Mesothelial cell of epicardium (in vitro differentiated cells): ENCODE measurements around the gene SYPL2. TPM values are rescaled to one million over a fixed set of nuclear protein-coding genes. Genes with fewer than 3 reads are reported as not detected.

Experiments
- DNase-seq, 2 experiments: peaks; one replicate each; pipeline ENCODE4 v3.0.0; 2021; ENCODE audit warnings: low spot score in 2 of 2; ENCODE audit not compliant: unreplicated experiment in 2 of 2
- H3K27ac Mint-ChIP-seq: 2 replicates; pipeline ENCODE4 v1.8.0; 2021; ENCODE audit warnings: mixed read lengths
- H3K27me3 Mint-ChIP-seq: 2 replicates; pipeline ENCODE4 v1.8.0; 2021; ENCODE audit warnings: low read depth, mixed read lengths
- H3K36me3 Mint-ChIP-seq: 2 replicates; pipeline ENCODE4 v1.8.0; 2021; ENCODE audit warnings: mixed read lengths
- H3K4me1 Mint-ChIP-seq: 2 replicates; pipeline ENCODE4 v1.8.0; 2021; ENCODE audit warnings: mixed read lengths
- H3K4me3 Mint-ChIP-seq: 2 replicates; pipeline ENCODE4 v1.8.0; 2021; ENCODE audit warnings: mild to moderate bottlenecking, moderate library complexity, mixed read lengths
- H3K9me3 Mint-ChIP-seq: 2 replicates; pipeline ENCODE4 v1.8.0; 2021; ENCODE audit warnings: mixed read lengths
- total RNA-seq: library from RNA; stranded (reverse); gene quantifications from 3 replicates; pipeline ENCODE4 v1.2.1, GENCODE V29; 2021
- TF ChIP-seq, protein P1 (sequence below): fragments of 200-600 bp; sonication (generic); IDR thresholded peaks from one replicate; pipeline ENCODE4 v1.5.0; 2021; ENCODE audit warnings: antibody characterized with exemption; ENCODE audit not compliant: unreplicated experiment

The SYPL2 gene
- total RNA-seq, 1 donor from 2014 or later: 0.11 TPM

DNA sequence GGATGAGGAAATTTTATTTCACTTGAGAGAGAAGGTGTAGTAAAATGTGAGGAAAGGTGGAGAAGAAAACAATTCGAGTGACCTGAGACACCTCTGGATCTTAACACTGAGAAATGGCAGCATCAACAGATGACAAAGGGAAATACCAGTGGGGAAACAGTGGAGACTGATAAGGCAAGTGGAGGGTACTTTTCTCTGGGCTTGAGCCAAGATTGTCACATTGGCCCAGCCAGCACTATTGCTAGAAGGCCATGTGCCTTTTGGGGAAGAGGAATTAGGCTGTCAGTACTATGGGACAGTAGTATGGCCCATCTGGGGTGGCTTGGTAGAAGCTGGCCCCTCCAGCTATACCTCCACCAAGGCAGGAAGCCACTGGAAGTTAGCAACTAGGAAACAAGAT lies 8.4 kb downstream of the SYPL2 start:
- H3K4me1 Mint-ChIP-seq: no peaks in the 10 kb centered on the region
- no peak for DNase-seq
- H3K36me3 Mint-ChIP-seq: no peaks in the 10 kb centered on the region
- H3K4me3 Mint-ChIP-seq: no peak overlapping the region
- no peaks in the 10 kb centered on the region for H3K9me3 Mint-ChIP-seq
- TF ChIP-seq, protein P1, sequence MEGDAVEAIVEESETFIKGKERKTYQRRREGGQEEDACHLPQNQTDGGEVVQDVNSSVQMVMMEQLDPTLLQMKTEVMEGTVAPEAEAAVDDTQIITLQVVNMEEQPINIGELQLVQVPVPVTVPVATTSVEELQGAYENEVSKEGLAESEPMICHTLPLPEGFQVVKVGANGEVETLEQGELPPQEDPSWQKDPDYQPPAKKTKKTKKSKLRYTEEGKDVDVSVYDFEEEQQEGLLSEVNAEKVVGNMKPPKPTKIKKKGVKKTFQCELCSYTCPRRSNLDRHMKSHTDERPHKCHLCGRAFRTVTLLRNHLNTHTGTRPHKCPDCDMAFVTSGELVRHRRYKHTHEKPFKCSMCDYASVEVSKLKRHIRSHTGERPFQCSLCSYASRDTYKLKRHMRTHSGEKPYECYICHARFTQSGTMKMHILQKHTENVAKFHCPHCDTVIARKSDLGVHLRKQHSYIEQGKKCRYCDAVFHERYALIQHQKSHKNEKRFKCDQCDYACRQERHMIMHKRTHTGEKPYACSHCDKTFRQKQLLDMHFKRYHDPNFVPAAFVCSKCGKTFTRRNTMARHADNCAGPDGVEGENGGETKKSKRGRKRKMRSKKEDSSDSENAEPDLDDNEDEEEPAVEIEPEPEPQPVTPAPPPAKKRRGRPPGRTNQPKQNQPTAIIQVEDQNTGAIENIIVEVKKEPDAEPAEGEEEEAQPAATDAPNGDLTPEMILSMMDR: no peak
- no peak overlapping the region for H3K27ac Mint-ChIP-seq
- peaks cover 93% of the 10 kb centered on the region for H3K27me3 Mint-ChIP-seq

DNA sequence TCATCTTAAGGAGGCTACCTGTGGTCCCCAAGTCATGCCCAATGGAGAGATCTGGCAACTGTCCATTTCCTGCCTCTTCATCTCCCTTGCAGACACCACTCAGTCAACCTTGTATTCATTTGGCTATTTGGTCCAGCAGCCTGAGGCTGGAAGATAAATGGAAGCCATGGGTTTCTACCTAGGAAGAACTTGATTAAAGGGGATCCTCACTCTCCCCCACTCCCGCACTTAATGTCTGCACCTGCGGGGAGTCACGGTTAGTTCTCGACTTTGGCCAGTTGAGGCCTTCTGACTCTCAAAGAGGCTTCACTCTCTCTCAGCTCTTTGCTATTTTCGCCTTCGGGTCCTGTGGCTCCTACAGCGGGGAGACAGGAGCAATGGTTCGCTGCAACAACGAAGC lies 8.9 kb downstream of the SYPL2 start:
- TF ChIP-seq, protein P1: no peak
- Mint-ChIP-seq H3K9me3 (no peaks in the 10 kb centered on the region), H3K4me1 (no peaks in the 10 kb centered on the region), H3K27ac (no peak overlapping the region), H3K27me3 (peaks cover 93% of the 10 kb centered on the region), H3K36me3 (no peaks in the 10 kb centered on the region), H3K4me3 (no peak overlapping the region)
- DNase-seq: no peak

DNA sequence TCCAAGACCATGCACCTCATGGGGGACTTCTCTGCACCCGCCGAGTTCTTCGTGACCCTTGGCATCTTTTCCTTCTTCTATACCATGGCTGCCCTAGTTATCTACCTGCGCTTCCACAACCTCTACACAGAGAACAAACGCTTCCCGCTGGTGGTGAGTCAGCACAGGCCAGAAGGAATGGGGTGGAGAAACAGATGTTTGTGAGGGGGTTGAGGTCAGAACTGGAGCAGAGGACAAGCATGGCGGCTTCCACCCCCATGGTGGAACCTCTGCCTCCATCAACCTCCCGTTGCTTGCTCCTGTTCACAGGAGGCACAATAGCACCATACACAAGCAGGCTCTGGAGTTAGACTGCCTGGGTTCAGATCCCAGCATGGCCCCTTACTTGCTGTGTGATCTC lies 10.5 kb downstream of the SYPL2 start:
- Mint-ChIP-seq H3K9me3 (no peaks in the 10 kb centered on the region), H3K4me1 (no peaks in the 10 kb centered on the region), H3K27ac (no peak overlapping the region), H3K27me3 (peaks cover 91% of the 10 kb centered on the region), H3K36me3 (no peaks in the 10 kb centered on the region), H3K4me3 (no peak overlapping the region)
- TF ChIP-seq, protein P1: no peak
- DNase-seq: no peak

- no peak overlapping the region for H3K27ac Mint-ChIP-seq
- H3K27me3 Mint-ChIP-seq: peaks cover 90% of the 10 kb centered on the region
- H3K9me3 Mint-ChIP-seq: no peaks in the 10 kb centered on the region
- no peaks in the 10 kb centered on the region for H3K36me3 Mint-ChIP-seq
- H3K4me3 Mint-ChIP-seq: no peak overlapping the region
- DNase-seq: no peak
- TF ChIP-seq, protein P1: no peak
- H3K4me1 Mint-ChIP-seq: peaks cover 1% of the 10 kb centered on the region
These were observed 11.5 kb downstream of the SYPL2 start for GRCh38 chr1:109477821-109478220.

- DNase-seq: peak in 1 of 2 experiments; percentile 60
- no peak overlapping the region for H3K4me3 Mint-ChIP-seq
- H3K36me3 Mint-ChIP-seq: no peaks in the 10 kb centered on the region
- H3K4me1 Mint-ChIP-seq: peaks cover 8% of the 10 kb centered on the region
- TF ChIP-seq, protein P1: no peak
- H3K27ac Mint-ChIP-seq: no peak overlapping the region
- H3K27me3 Mint-ChIP-seq: peaks cover 80% of the 10 kb centered on the region
- H3K9me3 Mint-ChIP-seq: no peaks in the 10 kb centered on the region
These were observed 12.5 kb downstream of the SYPL2 start for GRCh38 chr1:109478806-109479205.

GRCh38 chr1:109479311-109479710 lies 13.0 kb downstream of the SYPL2 start:
- H3K27me3 Mint-ChIP-seq: peaks cover 75% of the 10 kb centered on the region
- H3K4me3 Mint-ChIP-seq: no peak overlapping the region
- no peaks in the 10 kb centered on the region for H3K36me3 Mint-ChIP-seq
- no peaks in the 10 kb centered on the region for H3K9me3 Mint-ChIP-seq
- H3K4me1 Mint-ChIP-seq: peaks cover 11% of the 10 kb centered on the region
- no peak for DNase-seq
- TF ChIP-seq, protein P1: no peak
- H3K27ac Mint-ChIP-seq: no peak overlapping the region
